Right renal cortex interstitium (tissue), 3 donors: ENCODE data around the gene TRIM14. TPM values are rescaled to one million over a fixed set of nuclear protein-coding genes. Genes with fewer than 3 reads are reported as not detected.

Experiments
- DNase-seq, 3 donors: peaks; one replicate each; pipeline ENCODE4 v3.0.0-alpha.2; 2013; ENCODE audit warnings: low read depth in 3 of 3, low spot score in 2 of 3
- polyA plus RNA-seq, 3 donors: library from polyadenylated mRNA; unstranded; fragments of 120-200 nt; gene quantifications; one replicate each; pipeline ENCODE4 v1.2.1, GENCODE V29; 2013; ENCODE audit not compliant: insufficient read length in 3 of 3

Gene TRIM14
- 1 to 10 TPM; 4.9 to 5.8 (median 5.2) TPM for polyA plus RNA-seq

DNA sequence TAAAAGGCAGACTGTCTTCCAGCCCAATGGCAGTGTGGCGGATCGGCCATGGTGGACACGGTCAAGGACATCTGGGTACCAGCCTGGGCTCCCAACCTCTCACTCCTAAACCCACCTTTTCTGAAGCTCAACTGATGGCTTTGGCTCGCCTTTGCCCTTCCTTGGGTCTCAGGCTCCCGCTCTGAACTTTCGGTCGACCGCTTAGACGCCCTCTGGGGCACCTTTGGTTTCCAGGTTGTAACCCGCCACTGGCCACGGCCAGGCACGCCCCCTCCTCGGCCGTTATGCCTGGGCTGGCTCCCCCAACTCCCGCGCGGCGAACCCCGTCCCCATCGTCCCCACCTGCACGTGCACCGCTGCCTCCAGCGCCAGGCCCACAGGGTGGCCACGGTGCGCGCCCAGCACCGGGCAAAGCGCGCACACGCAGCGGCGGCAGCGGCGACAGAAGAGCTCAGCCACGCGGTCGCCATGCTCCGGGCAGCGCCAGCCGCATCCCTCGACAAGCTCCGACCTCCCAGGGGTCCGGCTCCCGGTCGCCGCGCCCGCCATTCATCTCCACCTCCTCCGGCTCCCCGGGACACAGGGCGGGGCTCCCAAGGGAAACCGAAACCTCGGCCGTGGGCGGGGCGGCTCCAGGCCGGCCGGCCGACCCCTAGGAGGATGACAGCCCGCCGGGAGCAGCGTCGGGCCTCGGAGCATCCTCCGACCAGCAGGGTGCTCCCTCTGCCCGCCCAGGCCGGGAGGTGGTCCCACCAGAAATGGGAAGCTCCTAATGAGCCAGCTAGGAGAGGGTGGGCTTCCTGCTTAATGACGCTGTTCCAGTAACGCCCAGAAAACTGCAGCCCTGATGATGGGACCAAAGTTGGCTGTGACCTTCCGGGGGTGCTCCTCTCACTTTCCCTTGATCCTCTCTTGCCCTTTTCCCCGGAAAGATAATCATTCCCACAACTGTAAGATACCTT is at the start of gene TRIM14:
TSS of gene TRIM14 (minus strand) at position 583 of the 962 bp plus-strand sequence. CDS start at position 549, 34 bp downstream.
- DNase-seq = peak; percentile 12 to 46 (median 31)

DNA sequence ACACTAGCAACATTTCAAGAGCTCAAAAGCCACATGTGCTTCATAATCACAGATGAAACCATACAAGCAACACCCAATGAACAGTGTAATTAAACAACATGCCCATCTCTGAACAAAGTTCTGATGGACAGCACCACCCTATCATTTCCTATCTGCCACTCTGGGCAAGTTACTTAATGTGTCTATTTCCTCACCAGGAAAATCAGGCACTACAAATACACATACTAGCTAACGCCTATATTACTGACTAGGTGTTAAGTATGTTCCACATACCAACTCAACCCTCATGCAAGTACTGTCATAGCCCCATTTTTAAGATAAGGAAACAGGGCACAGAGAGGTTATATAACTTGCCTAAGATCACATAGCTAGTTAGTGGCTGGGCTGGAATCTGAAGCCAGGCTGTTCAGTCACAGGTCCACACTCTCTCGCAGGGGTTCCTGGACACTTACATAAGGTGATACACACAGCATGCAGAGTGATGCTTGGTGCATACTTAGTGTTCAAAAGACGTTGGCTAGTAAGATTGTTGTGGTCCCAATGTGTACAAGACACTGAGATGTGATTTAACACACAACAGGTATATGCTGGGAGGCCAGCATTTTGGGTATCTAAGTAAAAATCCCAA is 49.2 kb upstream of the TRIM14 start:
- DNase-seq = no peak

- DNase-seq = no peak
Measured at GRCh38 chr9:98164912-98165311, 45.9 kb upstream of the TRIM14 start.

DNA sequence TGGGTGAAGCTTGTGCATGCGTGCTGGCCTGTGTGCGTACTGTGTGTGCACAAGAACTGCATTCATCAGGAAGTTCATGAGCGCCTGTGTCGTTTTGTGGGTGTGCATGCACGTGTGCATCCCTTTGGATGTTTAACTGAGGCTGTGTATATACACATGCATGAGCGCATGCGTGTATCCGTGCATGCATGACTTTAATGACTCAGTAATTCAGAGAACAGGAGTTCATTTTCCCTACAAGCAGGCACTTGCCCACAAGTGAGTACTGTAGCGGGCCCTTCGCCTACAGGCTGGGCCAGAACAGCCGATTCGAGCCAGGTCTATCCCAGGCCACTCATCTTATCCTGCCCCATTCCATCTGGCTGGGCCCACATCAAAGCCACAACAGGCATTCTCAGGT is 43.6 kb upstream of the TRIM14 start:
- DNase-seq = no peak

GRCh38 chr9:98161851-98162250 is 42.8 kb upstream of the TRIM14 start:
- DNase-seq = no peak

DNA sequence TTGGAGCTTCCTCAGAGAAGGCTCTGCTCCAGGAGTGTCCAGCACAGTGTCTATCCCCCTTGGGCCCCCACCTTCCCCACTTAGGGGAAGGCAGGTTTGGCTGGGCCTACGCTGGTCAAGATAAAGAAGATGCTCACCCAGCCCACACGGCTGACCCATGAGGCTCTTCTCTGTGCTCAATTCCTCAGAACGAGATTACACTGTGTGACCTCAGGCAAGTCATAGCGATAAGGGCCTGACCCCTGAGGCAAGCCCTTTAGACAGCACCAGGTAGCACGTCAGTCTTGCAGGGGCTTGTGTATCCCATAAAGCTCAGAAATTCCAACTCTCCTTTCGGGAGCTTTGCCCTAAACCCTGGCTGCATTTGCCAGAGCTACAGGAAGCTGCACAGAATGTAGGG is 40.8 kb upstream of the TRIM14 start:
- DNase-seq = no peak

DNA sequence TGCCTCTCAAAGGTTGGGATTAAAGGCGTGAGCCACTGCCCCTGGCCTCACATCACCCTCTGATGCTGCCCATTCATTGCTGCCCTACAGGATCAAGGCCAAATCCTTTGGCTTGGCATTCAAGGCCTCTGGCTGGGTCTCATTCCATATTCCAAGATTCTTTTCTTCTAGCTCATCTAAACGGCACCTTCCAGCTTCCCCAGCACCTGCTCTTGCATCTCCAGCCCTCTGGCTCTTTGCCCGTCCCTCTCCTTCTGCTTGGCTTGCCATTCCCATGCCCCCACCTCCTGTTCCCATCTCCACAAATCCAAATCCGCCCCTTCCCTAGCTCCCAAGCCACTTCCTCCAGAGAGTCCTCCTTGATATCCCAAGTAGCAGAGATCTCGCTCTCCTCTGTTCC is 40.3 kb upstream of the TRIM14 start:
- DNase-seq = no peak

DNA sequence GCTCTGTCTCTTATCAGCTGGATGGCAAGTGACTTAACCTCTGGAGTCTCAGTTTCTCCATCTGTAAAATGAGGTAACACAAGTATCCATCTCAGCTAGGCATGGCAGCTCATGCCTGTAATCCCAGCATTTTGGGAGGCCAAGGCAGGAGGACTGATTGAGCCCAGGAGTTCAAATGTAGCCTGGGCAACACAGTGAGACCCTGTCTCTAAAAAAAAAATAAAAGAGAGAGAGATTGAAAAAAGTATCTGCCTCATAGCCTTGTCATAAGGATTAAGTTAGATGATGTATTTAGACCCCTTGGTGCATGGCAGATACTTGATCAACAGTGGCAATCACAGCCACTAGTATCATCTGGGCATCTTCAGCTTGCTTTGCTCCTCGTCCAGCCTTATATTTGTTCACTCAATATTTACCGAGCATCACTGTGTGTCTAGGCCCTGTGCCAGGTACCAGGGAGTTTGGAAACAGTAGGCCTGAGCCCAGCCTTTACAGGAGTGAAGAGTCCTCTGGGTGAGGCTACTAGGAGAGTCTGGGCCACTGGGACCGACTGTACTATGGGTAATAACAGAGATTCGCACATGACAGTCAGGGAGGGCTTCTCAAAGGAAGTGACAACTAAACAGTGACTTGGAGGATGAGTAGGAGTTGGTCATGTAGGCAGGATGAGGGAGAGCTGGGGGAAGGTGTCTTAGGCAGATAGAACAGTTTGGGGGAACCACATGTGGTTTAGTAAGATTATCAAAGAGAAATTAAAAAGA is 39.2 kb upstream of the TRIM14 start:
- DNase-seq = no peak

DNA sequence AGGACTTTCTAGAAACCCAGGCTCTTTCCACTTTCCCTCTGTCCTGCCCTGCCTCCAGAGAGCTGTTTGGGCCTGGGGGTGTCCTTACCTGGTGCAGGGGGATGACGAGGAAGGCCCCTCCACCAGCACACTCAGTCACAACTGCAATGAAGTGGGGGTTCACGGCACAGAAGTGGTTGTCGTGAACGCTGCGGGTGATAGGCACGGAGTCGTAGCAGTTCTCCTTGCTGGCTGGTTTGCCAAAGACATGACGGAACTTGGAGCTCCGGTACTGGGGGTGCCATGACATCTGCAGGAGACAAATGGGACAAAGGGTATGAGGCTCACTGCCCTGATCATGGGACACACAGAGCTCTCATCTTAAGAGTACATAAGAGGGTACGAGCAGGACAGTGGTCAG is 38.4 kb upstream of the TRIM14 start:
- no peak for DNase-seq

GRCh38 chr9:98154678-98155077 is 35.7 kb upstream of the TRIM14 start:
- DNase-seq = no peak

DNA sequence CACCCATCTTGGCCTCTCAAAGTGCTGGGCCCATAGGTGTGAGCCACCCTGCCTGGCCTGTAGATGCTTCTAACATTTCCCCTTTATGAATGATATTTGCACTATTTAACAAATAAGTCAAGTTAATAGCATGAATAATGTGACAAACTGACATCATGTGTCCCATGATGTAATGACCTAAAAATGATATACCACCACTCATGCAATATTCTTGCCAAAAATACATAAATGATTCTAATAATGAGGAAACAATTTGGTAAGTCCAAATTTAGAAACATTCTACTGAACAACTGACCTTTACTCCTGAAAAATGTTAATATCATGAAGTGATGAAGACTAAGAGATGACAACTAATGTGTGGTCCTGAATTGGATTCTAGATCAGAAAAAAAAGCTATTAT is 33.5 kb upstream of the TRIM14 start:
- DNase-seq = no peak

- DNase-seq = no peak
Measured at GRCh38 chr9:98150721-98151120, 31.7 kb upstream of the TRIM14 start.

GRCh38 chr9:98150164-98150563 is 31.1 kb upstream of the TRIM14 start:
- no peak for DNase-seq

DNA sequence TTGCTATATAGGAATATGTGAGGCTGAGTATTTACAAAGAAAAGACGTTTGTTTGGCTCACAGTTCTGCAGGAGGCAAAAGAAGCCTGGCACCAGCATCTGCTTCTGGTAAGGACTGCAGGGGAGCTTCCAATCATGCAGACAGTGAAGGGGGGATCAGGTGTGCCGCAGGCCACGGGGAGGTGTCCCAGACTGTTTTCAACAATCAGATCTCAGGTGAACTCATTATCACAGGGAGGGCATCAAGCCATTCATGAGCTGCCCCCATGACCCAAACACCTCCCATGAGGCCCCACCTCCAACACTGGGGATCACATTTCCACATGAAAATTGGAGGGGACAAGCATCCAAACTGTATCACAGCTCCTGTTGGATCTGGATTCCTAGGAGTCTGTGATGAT is 30.4 kb upstream of the TRIM14 start:
- DNase-seq = no peak

DNA sequence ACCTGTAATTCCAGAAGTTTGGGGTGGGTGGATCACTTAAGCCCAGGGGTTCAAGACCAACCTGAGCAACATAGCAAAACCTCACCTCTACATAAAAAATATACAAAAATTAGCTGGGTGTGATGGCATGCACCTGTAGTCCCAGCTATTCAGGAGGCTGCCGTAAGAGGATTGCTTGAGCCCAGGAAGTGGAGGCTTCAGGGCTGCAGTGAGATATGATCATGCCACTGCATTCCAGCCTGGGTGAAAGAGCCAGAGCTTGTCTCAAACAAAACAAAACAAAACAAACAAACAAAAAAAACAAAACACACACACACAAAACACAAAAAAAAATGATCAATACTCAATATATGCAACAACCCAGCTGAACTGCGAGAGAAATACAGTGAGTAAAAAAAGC is 29.5 kb upstream of the TRIM14 start:
- DNase-seq = no peak

- no peak for DNase-seq
Measured at GRCh38 chr9:98147582-98147981, 28.6 kb upstream of the TRIM14 start.

GRCh38 chr9:98146101-98146991 is 27.3 kb upstream of the TRIM14 start:
- DNase-seq = no peak

DNA sequence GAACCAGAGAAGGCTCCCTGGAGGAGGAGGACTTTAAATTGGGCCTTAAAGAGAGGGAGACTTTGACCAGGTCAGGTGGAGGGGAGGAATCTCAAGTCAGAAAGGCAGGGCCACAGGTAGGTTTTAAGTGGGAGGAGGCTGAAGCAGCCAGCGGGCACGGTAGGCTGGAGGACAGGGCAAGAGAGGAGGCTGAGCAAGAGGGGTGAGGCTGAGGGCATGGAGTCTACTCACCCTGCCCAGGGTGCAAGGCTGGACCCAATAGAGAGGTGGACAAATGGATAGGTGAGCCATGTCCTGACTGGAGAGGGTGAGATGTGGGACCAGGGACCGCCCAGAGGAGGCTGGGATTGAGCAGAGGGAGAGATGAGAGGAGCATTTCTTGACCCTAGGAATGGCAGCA is 25.6 kb upstream of the TRIM14 start:
- no peak for DNase-seq

DNA sequence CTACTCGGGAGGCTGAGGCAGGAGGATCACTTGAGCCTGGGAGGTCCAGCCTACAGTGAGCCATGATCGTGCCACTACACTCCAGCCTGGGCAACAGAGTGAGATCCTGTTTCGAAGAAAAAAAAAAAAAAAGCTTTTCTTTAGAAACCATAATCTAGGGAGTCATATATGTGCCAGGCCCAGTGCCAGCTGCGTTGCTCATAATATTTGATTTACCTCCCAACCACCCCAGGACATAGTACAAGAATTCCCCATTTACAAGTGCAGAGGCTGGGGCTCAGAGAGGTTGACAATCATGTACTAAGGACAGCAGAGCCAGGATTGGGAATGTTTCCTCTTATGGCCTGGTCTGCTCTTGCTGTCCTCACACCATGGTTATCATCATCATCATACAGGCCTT is 25.1 kb upstream of the TRIM14 start:
- DNase-seq = no peak

GRCh38 chr9:98142925-98143481 is 24.0 kb upstream of the TRIM14 start:
- no peak for DNase-seq
